KMS-11 (cell line): ENCODE results near the gene PIKFYVE.

Source experiments
- H2AFZ ChIP-seq: fragments of 200-600 bp; sonication (generic); 2 replicates; pipeline ENCODE4 v1.6.1; 2016; ENCODE audit warnings: antibody characterized with exemption, mixed run types, low read depth
- H3K27ac ChIP-seq: fragments of 200-600 bp; sonication (generic); 2 replicates; pipeline ENCODE4 v1.6.1; 2016; ENCODE audit warnings: mild to moderate bottlenecking, mixed run types
- H3K27me3 ChIP-seq: fragments of 200-600 bp; sonication (generic); 2 replicates; pipeline ENCODE4 v1.6.1; 2017; ENCODE audit warnings: mild to moderate bottlenecking, low read depth, mixed run types, moderate library complexity; ENCODE audit not compliant: insufficient read depth
- H3K36me3 ChIP-seq: fragments of 200-600 bp; sonication (generic); 2 replicates; pipeline ENCODE4 v1.6.1; 2017; ENCODE audit warnings: mild to moderate bottlenecking, mixed run types; ENCODE audit not compliant: insufficient read depth
- H3K4me1 ChIP-seq: fragments of 200-600 bp; sonication (generic); 2 replicates; pipeline ENCODE4 v1.6.1; 2016; ENCODE audit warnings: mild to moderate bottlenecking, low read depth, mixed run types; ENCODE audit not compliant: poor library complexity, severe bottlenecking
- H3K4me2 ChIP-seq: fragments of 200-600 bp; sonication (generic); 2 replicates; pipeline ENCODE4 v1.7.0; 2016; ENCODE audit warnings: mild to moderate bottlenecking, mixed run types
- H3K4me3 ChIP-seq: fragments of 200-600 bp; sonication (generic); IDR thresholded peaks from 2 replicates; pipeline ENCODE4 v1.6.1; 2017; ENCODE audit warnings: low read depth, low read length, mixed read lengths; ENCODE audit not compliant: insufficient read depth
- H3K79me2 ChIP-seq: fragments of 200-600 bp; sonication (generic); 2 replicates; pipeline ENCODE4 v1.6.1; 2016; ENCODE audit warnings: low read depth, mixed run types; ENCODE audit not compliant: insufficient read depth
- H3K9ac ChIP-seq: fragments of 200-600 bp; sonication (generic); 2 replicates; pipeline ENCODE4 v1.6.1; 2016; ENCODE audit warnings: mild to moderate bottlenecking, mixed run types
- H4K20me1 ChIP-seq: fragments of 200-600 bp; sonication (generic); 2 replicates; pipeline ENCODE4 v1.6.1; 2016; ENCODE audit warnings: mild to moderate bottlenecking, mixed run types; ENCODE audit not compliant: insufficient read depth
- TF ChIP-seq, protein P1 (sequence below): fragments of 200-600 bp; sonication (generic); conservative IDR thresholded peaks from 2 replicates; pipeline ENCODE4 v1.6.1; 2017; ENCODE audit warnings: low read depth, mild to moderate bottlenecking, antibody characterized with exemption, low read length, moderate library complexity, mixed read lengths

The PIKFYVE gene

DNA sequence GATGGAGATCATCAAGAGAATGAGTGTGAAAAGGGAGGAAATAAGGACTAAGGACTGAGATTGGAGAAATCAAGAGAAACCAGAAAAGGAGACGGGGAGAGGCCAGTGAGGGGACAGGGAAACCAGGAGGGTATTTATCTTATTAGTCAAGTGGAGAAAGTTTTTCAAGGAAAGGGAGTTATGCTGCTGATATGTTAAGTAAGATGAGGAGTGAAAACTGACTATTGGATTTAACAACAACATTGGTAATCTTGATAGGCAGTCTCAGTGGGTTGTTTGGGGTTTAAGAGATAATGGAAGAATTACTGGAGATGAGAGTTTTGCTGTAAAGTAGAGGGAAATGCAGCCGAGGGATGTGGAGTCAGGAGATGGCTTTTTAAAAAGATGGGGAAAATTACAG lies 30.6 kb downstream of the PIKFYVE start:
- no peak overlapping the region for H3K4me3 ChIP-seq
- H3K79me2 ChIP-seq = no peaks in the 10 kb centered on the region
- no peak overlapping the region for H3K4me2 ChIP-seq
- no peak overlapping the region for H3K9ac ChIP-seq
- peaks cover 13% of the 10 kb centered on the region for H3K4me1 ChIP-seq
- H4K20me1 ChIP-seq = no peaks in the 10 kb centered on the region
- H2AFZ ChIP-seq = no peak overlapping the region
- H3K27ac ChIP-seq = no peak overlapping the region
- TF ChIP-seq, protein P1, sequence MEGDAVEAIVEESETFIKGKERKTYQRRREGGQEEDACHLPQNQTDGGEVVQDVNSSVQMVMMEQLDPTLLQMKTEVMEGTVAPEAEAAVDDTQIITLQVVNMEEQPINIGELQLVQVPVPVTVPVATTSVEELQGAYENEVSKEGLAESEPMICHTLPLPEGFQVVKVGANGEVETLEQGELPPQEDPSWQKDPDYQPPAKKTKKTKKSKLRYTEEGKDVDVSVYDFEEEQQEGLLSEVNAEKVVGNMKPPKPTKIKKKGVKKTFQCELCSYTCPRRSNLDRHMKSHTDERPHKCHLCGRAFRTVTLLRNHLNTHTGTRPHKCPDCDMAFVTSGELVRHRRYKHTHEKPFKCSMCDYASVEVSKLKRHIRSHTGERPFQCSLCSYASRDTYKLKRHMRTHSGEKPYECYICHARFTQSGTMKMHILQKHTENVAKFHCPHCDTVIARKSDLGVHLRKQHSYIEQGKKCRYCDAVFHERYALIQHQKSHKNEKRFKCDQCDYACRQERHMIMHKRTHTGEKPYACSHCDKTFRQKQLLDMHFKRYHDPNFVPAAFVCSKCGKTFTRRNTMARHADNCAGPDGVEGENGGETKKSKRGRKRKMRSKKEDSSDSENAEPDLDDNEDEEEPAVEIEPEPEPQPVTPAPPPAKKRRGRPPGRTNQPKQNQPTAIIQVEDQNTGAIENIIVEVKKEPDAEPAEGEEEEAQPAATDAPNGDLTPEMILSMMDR = no peak
- no peaks in the 10 kb centered on the region for H3K36me3 ChIP-seq
- no peaks in the 10 kb centered on the region for H3K27me3 ChIP-seq

DNA sequence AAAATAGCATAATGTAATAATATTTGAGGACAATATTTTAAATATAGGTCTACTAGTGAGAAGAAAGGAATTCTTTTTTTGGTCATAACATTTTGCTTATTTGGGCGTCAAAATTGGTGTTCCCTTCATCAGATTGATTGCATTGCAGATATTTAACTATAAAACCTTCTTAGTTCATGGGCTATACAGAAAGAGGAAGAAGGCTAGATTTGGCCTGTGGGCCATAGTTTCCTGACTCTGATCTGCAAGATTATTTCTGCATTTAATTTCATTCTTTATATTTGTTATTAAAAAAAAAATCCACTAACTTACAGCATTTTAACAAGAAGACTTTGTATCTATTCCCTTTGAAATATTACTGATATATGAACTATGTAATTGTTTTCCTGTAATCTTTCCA lies 31.9 kb downstream of the PIKFYVE start:
- no peak overlapping the region for H3K4me3 ChIP-seq
- no peaks in the 10 kb centered on the region for H3K79me2 ChIP-seq
- no peak overlapping the region for H3K27ac ChIP-seq
- no peak overlapping the region for H3K4me2 ChIP-seq
- TF ChIP-seq, protein P1 = no peak
- no peaks in the 10 kb centered on the region for H3K36me3 ChIP-seq
- H3K27me3 ChIP-seq = no peaks in the 10 kb centered on the region
- H3K9ac ChIP-seq = no peak overlapping the region
- H3K4me1 ChIP-seq = peaks cover 13% of the 10 kb centered on the region
- no peak overlapping the region for H2AFZ ChIP-seq
- H4K20me1 ChIP-seq = no peaks in the 10 kb centered on the region

DNA sequence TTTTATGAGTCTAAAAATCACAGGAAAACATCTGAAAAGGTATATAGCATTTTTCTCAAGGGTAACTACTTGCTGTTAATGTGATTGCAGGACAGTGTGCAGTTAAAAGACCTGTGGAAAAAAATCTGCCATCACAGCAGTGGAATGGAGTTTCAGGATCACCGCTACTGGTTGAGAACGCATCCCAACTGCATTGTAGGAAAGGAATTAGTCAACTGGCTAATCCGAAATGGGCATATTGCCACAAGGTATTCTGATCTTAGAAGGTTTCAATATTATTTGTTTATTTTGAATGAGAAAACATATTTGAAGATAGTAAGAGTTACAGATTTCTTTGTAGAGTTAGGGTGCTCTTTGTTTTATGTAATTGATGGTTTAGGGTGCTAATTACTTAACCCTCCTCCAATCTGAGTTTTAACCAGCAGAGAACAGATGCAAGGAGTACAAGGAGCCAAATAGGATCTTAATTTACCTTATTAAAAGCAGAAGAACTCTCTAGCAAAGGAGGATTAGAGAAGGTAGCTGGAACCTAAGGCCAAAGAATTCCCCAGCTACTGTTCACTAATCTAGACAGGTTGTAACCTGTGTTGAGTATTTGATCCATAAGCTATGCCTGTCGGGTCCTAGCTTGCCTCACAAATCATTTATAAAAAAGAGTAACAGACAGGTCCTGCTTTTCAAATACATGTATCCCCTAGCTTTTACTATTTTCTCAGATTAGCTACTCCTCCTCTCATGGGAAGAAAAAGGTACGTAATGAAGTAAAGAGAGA lies 35.0 kb downstream of the PIKFYVE start:
- TF ChIP-seq, protein P1 = no peak

GRCh38 chr2:208304157-208304556 lies 38.1 kb downstream of the PIKFYVE start:
- H2AFZ ChIP-seq = no peak overlapping the region
- no peak overlapping the region for H3K9ac ChIP-seq
- TF ChIP-seq, protein P1 = no peak
- no peaks in the 10 kb centered on the region for H3K4me1 ChIP-seq
- H3K36me3 ChIP-seq = no peaks in the 10 kb centered on the region; the same call in 1 of the 2 replicates
- H4K20me1 ChIP-seq = no peaks in the 10 kb centered on the region
- no peak overlapping the region for H3K27ac ChIP-seq
- no peaks in the 10 kb centered on the region for H3K27me3 ChIP-seq
- no peak overlapping the region for H3K4me2 ChIP-seq
- no peak overlapping the region for H3K4me3 ChIP-seq
- H3K79me2 ChIP-seq = no peaks in the 10 kb centered on the region

More for the DNA sequence above, 35.0 kb downstream of the PIKFYVE start:
- Histone ChIP-seq H3K4me3 (no peak overlapping the region), H3K79me2 (no peaks in the 10 kb centered on the region), H3K9ac (no peak overlapping the region), H4K20me1 (no peaks in the 10 kb centered on the region), H3K4me1 (no peaks in the 10 kb centered on the region), H3K36me3 (no peaks in the 10 kb centered on the region; the same call in 1 of the 2 replicates), H3K27ac (no peak overlapping the region), H3K4me2 (no peak overlapping the region), H3K27me3 (no peaks in the 10 kb centered on the region), H2AFZ (no peak overlapping the region)
